ENCODE measurements around the gene DNAL4. TPM values are rescaled to one million over a fixed set of nuclear protein-coding genes. Genes with fewer than 3 reads are reported as not detected.

The DNAL4 gene
- total RNA-seq: 13.2 TPM

- ATAC-seq: peak; percentile 95
Measured at GRCh38 chr22:38793721-38794466, at the start of gene DNAL4. Gene DNAL4, minus strand, starts transcription at chr22:38794143. Its CDS starts 11,412 bp downstream, at chr22:38782731.

GRCh38 chr22:38843201-38843656 lies 49.3 kb upstream of the DNAL4 start:
- ATAC-seq: peak; percentile 60

GRCh38 chr22:38842512-38843200 lies 48.7 kb upstream of the DNAL4 start:
- ATAC-seq: no peak

GRCh38 chr22:38841635-38842034 lies 47.7 kb upstream of the DNAL4 start:
- ATAC-seq: no peak

GRCh38 chr22:38841211-38841610 lies 47.3 kb upstream of the DNAL4 start:
- no peak for ATAC-seq

- no peak for ATAC-seq
Measured at GRCh38 chr22:38840129-38840528, 46.2 kb upstream of the DNAL4 start.

GRCh38 chr22:38839686-38840085 lies 45.7 kb upstream of the DNAL4 start:
- no peak for ATAC-seq

- no peak for ATAC-seq
Measured at GRCh38 chr22:38837414-38837928, 43.5 kb upstream of the DNAL4 start.

- no peak for ATAC-seq
Measured at GRCh38 chr22:38835888-38836301, 42.0 kb upstream of the DNAL4 start.

- ATAC-seq: no peak
Measured at GRCh38 chr22:38834991-38835390, 41.0 kb upstream of the DNAL4 start.

GRCh38 chr22:38834215-38834953 lies 40.4 kb upstream of the DNAL4 start:
- no peak for ATAC-seq

- no peak for ATAC-seq
Measured at GRCh38 chr22:38833061-38833460, 39.1 kb upstream of the DNAL4 start.

GRCh38 chr22:38832005-38832978 lies 38.3 kb upstream of the DNAL4 start:
- no peak for ATAC-seq

GRCh38 chr22:38831166-38831945 lies 37.4 kb upstream of the DNAL4 start:
- ATAC-seq: no peak

GRCh38 chr22:38830845-38831108 lies 36.8 kb upstream of the DNAL4 start:
- no peak for ATAC-seq

GRCh38 chr22:38830026-38830844 lies 36.3 kb upstream of the DNAL4 start:
- no peak for ATAC-seq

GRCh38 chr22:38829485-38829884 lies 35.5 kb upstream of the DNAL4 start:
- ATAC-seq: no peak

- ATAC-seq: no peak
Measured at GRCh38 chr22:38828616-38829205, 34.8 kb upstream of the DNAL4 start.

- ATAC-seq: no peak
Measured at GRCh38 chr22:38828191-38828590, 34.2 kb upstream of the DNAL4 start.

- no peak for ATAC-seq
Measured at GRCh38 chr22:38827510-38827909, 33.6 kb upstream of the DNAL4 start.
